Measurements from ENCODE around the gene SPECC1. TPM values are rescaled to one million over a fixed set of nuclear protein-coding genes. Genes with fewer than 3 reads are reported as not detected.

Gene SPECC1
- total RNA-seq, 1 experiment from 2014 or later, result 103 TPM

GRCh38 chr17:20121359-20122253 is 112.4 kb downstream of the SPECC1 start:
- peaks cover 10% of the 10 kb centered on the region for H3K4me1 Mint-ChIP-seq
- H3K4me3 Mint-ChIP-seq, result no peak overlapping the region
- no peaks in the 10 kb centered on the region for H3K9me3 Mint-ChIP-seq
- no peaks in the 10 kb centered on the region for H3K27me3 Mint-ChIP-seq (ENCODE audit: low read depth)
- no peaks in the 10 kb centered on the region for H3K36me3 Mint-ChIP-seq
- ChIA-PET CTCF (interaction anchor here (0.6 to 2.9 kb wide), 29 partner anchors 29 to 310 kb away, joined by 3 to 18 read pairs (median 3); partner anchors contain the start of gene SPECC1), POLR2A (no interaction called here)
- TF ChIP-seq ZNF121 (CRISPR knock-in tag; IDR thresholded peaks at IDR 0.05) (peak; percentile 83), CBFB (CRISPR knock-in tag; IDR thresholded peaks at IDR 0.05; ENCODE audit: low read depth) (no peak), CTCF (IDR thresholded peaks at IDR 0.05) (peak; percentile 90)
- H3K27ac Mint-ChIP-seq, result no peak overlapping the region
- DNase-seq (ENCODE audit: low spot score), result peak; percentile 85
- peak; percentile 90 for ATAC-seq

DNA sequence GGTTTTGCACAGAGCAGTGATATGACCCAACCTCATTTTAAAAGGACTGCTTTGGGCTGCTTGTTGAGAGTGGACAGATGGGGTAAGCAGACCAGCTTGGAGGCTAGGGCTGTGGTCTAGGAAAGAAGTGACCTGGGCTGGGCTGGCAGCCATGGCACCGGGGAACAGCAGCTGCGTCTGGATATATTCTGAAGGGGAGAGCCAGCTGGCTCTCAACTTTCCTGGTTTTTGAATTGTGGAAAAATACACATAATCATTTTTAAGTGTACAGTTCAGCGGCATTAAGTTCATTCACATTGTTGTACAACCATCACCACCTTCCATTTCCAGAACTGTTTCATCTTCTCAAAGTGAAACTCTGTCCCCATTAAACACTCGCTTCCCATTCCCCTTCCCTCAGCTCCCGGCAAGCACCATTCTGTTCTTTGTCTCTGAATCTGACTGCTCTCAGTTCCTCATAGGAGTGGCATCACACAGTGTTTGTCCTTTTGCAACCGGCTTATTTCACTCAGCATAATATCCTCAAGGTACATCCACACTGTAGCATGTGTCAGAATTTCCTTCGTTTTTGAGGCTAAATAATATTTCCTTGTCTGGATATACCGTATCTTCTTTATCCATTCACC is 113.2 kb downstream of the SPECC1 start:
- Mint-ChIP-seq H3K4me1 (peaks cover 10% of the 10 kb centered on the region), H3K4me3 (no peak overlapping the region), H3K27me3 (ENCODE audit: low read depth) (no peaks in the 10 kb centered on the region), H3K36me3 (no peaks in the 10 kb centered on the region), H3K27ac (0 out of 2 replicates have a peak overlapping the region, but pooled peaks have one; percentile 22), H3K9me3 (no peaks in the 10 kb centered on the region)
- DNase-seq (ENCODE audit: low spot score), result no peak
- POLR2A ChIA-PET, result interaction anchor here (0.6 kb wide), 1 partner anchor 11 kb away, joined by 7 read pairs; no protein-coding TSS in a partner anchor
- CTCF ChIA-PET, result interaction anchor here (0.6 to 2.9 kb wide), 25 partner anchors 23 to 311 kb away, joined by 3 to 18 read pairs (median 3); partner anchors contain the start of gene SPECC1
- no peak for TF ChIP-seq TP53 (CRISPR knock-in tag; IDR thresholded peaks at IDR 0.05)
- no peak for ATAC-seq

- Mint-ChIP-seq H3K36me3 (no peaks in the 10 kb centered on the region), H3K27me3 (ENCODE audit: low read depth) (no peaks in the 10 kb centered on the region), H3K4me3 (no peak overlapping the region), H3K27ac (no peak overlapping the region), H3K9me3 (no peaks in the 10 kb centered on the region), H3K4me1 (peaks cover 10% of the 10 kb centered on the region)
- no peak for ATAC-seq
- ChIA-PET POLR2A (no interaction called here), CTCF (no interaction called here)
- DNase-seq (ENCODE audit: low spot score), result no peak
- no peak for TF ChIP-seq SMAD4 (CRISPR knock-in tag; IDR thresholded peaks at IDR 0.05)
- no peak for TF ChIP-seq PRDM15 (CRISPR knock-in tag; IDR thresholded peaks at IDR 0.05)
- no peak for TF ChIP-seq CBFB (CRISPR knock-in tag; IDR thresholded peaks at IDR 0.05; ENCODE audit: low read depth)
- no peak for TF ChIP-seq ZNF138 (CRISPR knock-in tag; conservative IDR thresholded peaks at IDR 0.05)
- no peak for TF ChIP-seq HMGA2 (CRISPR knock-in tag; IDR thresholded peaks at IDR 0.05)
- TF ChIP-seq, protein P1, sequence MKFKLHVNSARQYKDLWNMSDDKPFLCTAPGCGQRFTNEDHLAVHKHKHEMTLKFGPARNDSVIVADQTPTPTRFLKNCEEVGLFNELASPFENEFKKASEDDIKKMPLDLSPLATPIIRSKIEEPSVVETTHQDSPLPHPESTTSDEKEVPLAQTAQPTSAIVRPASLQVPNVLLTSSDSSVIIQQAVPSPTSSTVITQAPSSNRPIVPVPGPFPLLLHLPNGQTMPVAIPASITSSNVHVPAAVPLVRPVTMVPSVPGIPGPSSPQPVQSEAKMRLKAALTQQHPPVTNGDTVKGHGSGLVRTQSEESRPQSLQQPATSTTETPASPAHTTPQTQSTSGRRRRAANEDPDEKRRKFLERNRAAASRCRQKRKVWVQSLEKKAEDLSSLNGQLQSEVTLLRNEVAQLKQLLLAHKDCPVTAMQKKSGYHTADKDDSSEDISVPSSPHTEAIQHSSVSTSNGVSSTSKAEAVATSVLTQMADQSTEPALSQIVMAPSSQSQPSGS (CRISPR knock-in tag; IDR thresholded peaks at IDR 0.05; ENCODE audit: borderline replicate concordance, low read depth), result no peak
- no peak for TF ChIP-seq MXD4 (CRISPR knock-in tag; IDR thresholded peaks at IDR 0.05; ENCODE audit: borderline replicate concordance)
- TF ChIP-seq PREB (CRISPR knock-in tag; IDR thresholded peaks at IDR 0.05; ENCODE audit: borderline replicate concordance), result no peak
- no peak for TF ChIP-seq ZNF532 (CRISPR knock-in tag; IDR thresholded peaks at IDR 0.05; ENCODE audit: borderline replicate concordance)
- TF ChIP-seq, protein P2, sequence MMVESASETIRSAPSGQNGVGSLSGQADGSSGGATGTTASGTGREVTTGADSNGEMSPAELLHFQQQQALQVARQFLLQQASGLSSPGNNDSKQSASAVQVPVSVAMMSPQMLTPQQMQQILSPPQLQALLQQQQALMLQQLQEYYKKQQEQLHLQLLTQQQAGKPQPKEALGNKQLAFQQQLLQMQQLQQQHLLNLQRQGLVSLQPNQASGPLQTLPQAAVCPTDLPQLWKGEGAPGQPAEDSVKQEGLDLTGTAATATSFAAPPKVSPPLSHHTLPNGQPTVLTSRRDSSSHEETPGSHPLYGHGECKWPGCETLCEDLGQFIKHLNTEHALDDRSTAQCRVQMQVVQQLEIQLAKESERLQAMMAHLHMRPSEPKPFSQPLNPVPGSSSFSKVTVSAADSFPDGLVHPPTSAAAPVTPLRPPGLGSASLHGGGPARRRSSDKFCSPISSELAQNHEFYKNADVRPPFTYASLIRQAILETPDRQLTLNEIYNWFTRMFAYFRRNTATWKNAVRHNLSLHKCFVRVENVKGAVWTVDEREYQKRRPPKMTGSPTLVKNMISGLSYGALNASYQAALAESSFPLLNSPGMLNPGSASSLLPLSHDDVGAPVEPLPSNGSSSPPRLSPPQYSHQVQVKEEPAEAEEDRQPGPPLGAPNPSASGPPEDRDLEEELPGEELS (CRISPR knock-in tag; IDR thresholded peaks at IDR 0.05), result no peak
These were observed 114.0 kb downstream of the SPECC1 start for GRCh38 chr17:20123209-20123608.
